ENCODE measurements around the gene PTCH2. TPM values are rescaled to one million over a fixed set of nuclear protein-coding genes. Genes with fewer than 3 reads are reported as not detected.

The PTCH2 gene
- total and polyA plus RNA-seq, 2 of the 13 experiments (the other 11 are each of a cell fraction or from before 2014, with no cell fraction given), result 0.60 to 1.5 TPM

GRCh38 chr1:44806025-44806703, 36.9 kb downstream of the PTCH2 start (continued):
- TF ChIP-seq ZNF18 (CRISPR knock-in tag; IDR thresholded peaks at IDR 0.05; ENCODE audit: insufficient replicate concordance), result no peak
- TF ChIP-seq ZC3H13 (CRISPR knock-in tag; IDR thresholded peaks at IDR 0.05), result peak; percentile 57; the same call in 1 of the 2 replicates
- TF ChIP-seq ZBTB38 (CRISPR knock-in tag; IDR thresholded peaks at IDR 0.05), result peak; percentile 91
- TF ChIP-seq DNMT1 (CRISPR knock-in tag; IDR thresholded peaks at IDR 0.05), result 0 out of 2 replicates have a peak, but pooled peaks have one; percentile 45
- TF ChIP-seq MAF1 (CRISPR knock-in tag; IDR thresholded peaks at IDR 0.05; ENCODE audit: borderline replicate concordance), result no peak
- TF ChIP-seq CEBPG (CRISPR knock-in tag; IDR thresholded peaks at IDR 0.05), result no peak
- TF ChIP-seq ZNF749 (CRISPR knock-in tag; IDR thresholded peaks at IDR 0.05; ENCODE audit: borderline replicate concordance), result no peak
- no peak for TF ChIP-seq HNF1B (CRISPR knock-in tag; IDR thresholded peaks at IDR 0.05)
- no peak for TF ChIP-seq ZNF720 (CRISPR knock-in tag; IDR thresholded peaks at IDR 0.05)
- no peak for TF ChIP-seq ZNF260 (CRISPR knock-in tag; IDR thresholded peaks at IDR 0.05; ENCODE audit: borderline replicate concordance, low read depth)
- no peak for TF ChIP-seq TAF15 (IDR thresholded peaks at IDR 0.05; ENCODE audit: low read depth, low read length, poor library complexity, severe bottlenecking)
- TF ChIP-seq ZSCAN20 (CRISPR knock-in tag; IDR thresholded peaks at IDR 0.05; ENCODE audit: borderline replicate concordance), result no peak
- no peak for TF ChIP-seq ZNF382 (CRISPR knock-in tag; IDR thresholded peaks at IDR 0.05; ENCODE audit: borderline replicate concordance)
- TF ChIP-seq ZNF576 (CRISPR knock-in tag; IDR thresholded peaks at IDR 0.05), result no peak
- TF ChIP-seq SOX5 (CRISPR knock-in tag; IDR thresholded peaks at IDR 0.05; ENCODE audit: borderline replicate concordance), result no peak
- TF ChIP-seq FOXJ3 (CRISPR knock-in tag; IDR thresholded peaks at IDR 0.05; ENCODE audit: borderline replicate concordance), result no peak
- TF ChIP-seq HOXA3 (CRISPR knock-in tag; IDR thresholded peaks at IDR 0.05), result peak; percentile 11; the same call in 1 of the 2 replicates
- no peak for TF ChIP-seq NAIF1 (CRISPR knock-in tag; IDR thresholded peaks at IDR 0.05; ENCODE audit: borderline replicate concordance)
- TF ChIP-seq ADNP (CRISPR knock-in tag; IDR thresholded peaks at IDR 0.05), result no peak
- TF ChIP-seq, protein P1, sequence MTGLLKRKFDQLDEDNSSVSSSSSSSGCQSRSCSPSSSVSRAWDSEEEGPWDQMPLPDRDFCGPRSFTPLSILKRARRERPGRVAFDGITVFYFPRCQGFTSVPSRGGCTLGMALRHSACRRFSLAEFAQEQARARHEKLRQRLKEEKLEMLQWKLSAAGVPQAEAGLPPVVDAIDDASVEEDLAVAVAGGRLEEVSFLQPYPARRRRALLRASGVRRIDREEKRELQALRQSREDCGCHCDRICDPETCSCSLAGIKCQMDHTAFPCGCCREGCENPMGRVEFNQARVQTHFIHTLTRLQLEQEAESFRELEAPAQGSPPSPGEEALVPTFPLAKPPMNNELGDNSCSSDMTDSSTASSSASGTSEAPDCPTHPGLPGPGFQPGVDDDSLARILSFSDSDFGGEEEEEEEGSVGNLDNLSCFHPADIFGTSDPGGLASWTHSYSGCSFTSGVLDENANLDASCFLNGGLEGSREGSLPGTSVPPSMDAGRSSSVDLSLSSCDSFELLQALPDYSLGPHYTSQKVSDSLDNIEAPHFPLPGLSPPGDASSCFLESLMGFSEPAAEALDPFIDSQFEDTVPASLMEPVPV (CRISPR knock-in tag; IDR thresholded peaks at IDR 0.05), result no peak
- TF ChIP-seq KAT8 (CRISPR knock-in tag; IDR thresholded peaks at IDR 0.05), result no peak

All from HepG2 (cell line).